ENCODE measurements around the gene R3HDM1.
A peak's percentile ranks its signal among the peaks of the same experiment; 100 is the strongest.

Gene R3HDM1

GRCh38 chr2:135733045-135733444, 201.8 kb downstream of the R3HDM1 start:
- no peak for DNase-seq

GRCh38 chr2:135736546-135736945, 205.3 kb downstream of the R3HDM1 start:
- DNase-seq, result no peak

- no peak for DNase-seq
Measured at GRCh38 chr2:135740206-135740605, 208.9 kb downstream of the R3HDM1 start.

- no peak for DNase-seq
Measured at GRCh38 chr2:135741043-135741394, 209.7 kb downstream of the R3HDM1 start.

GRCh38 chr2:135741395-135742324, 210.4 kb downstream of the R3HDM1 start, which contains the start of gene UBXN4:
Gene UBXN4 (plus strand): TSS chr2:135741855. CDS start chr2:135741930, 75 bp downstream.
- peak; percentile 95 for DNase-seq

- DNase-seq, result peak; percentile 60
Measured at GRCh38 chr2:135742325-135742757, 211.1 kb downstream of the R3HDM1 start.

- no peak for DNase-seq
Measured at GRCh38 chr2:135743860-135744259, 212.6 kb downstream of the R3HDM1 start.

GRCh38 chr2:135744760-135745314, 213.6 kb downstream of the R3HDM1 start:
- no peak for DNase-seq

- no peak for DNase-seq
Measured at GRCh38 chr2:135745545-135745944, 214.3 kb downstream of the R3HDM1 start.

- no peak for DNase-seq
Measured at GRCh38 chr2:135755573-135755972, 224.3 kb downstream of the R3HDM1 start.

- DNase-seq, result no peak
Measured at GRCh38 chr2:135756692-135757091, 225.4 kb downstream of the R3HDM1 start.

GRCh38 chr2:135762022-135762421, 230.7 kb downstream of the R3HDM1 start:
- no peak for DNase-seq

- DNase-seq, result no peak
Measured at GRCh38 chr2:135762530-135762929, 231.2 kb downstream of the R3HDM1 start.

- DNase-seq, result no peak
Measured at GRCh38 chr2:135768863-135769262, 237.6 kb downstream of the R3HDM1 start.

GRCh38 chr2:135773319-135773718, 242.0 kb downstream of the R3HDM1 start:
- no peak for DNase-seq

GRCh38 chr2:135773917-135774316, 242.6 kb downstream of the R3HDM1 start:
- no peak for DNase-seq
